HG02798 (cell line): Measurements from ENCODE around the gene CTIF.
A peak's percentile ranks its signal among the peaks of the same experiment; 100 is the strongest.

Source experiments
- ATAC-seq: cut with Tn5 transposase; IDR thresholded peaks from one replicate; pipeline ENCODE4 v1.9.1; 2021; ENCODE audit warnings: mild to moderate bottlenecking; ENCODE audit not compliant: unreplicated experiment, poor library complexity

Gene CTIF

DNA sequence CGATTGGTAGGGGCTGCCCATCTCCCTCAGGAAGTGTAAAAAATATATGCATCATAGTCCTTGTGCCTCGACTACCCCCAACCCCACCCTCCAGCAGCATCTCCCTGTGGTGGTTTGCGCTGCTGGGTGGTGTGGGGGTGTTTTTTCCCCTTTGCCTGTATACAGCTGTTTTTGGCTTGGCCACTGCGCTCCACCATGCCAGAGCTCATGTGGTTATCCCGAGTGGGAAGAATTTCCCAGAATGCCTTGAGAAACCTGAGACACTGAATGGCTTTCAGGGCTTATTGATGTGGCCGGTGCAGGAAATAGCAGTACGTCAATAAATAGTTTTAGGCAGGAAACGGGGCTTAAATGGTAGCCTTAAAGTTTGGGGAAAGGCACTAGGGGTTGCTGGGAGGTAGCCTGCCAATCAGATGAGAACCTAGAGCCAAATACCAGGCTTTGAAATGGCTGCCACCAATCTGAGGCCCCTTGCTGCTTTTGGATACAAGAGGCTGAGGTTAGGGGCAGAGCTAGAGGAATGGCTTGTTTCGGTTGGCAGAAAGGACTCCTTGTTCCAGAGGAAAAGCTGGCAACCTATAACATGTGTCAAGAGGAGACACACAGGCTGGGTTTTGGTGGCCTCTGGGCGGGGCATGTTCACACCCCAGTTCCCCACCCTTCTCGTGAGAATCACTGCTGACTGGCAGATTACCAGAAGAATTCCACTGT lies 267.9 kb downstream of the CTIF start:
- no peak for ATAC-seq

DNA sequence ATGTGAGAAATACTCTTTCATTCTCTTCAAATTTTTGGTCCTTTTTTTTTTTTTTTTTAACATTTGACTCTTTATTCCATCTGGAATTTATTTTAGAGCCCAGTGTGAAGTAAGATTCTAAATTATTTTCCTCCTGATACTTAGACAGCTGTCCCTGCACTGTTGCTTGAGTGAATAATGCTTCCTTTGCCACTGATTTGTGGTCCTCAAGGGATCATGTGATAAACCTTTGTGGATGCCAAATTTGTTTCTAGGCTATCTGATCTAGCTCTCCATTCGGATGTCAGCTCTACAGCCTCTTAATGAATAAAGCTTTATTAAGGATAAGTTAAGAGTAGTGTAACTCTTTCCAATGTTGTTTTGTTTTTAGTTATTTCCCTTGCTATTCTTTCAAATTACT lies 269.6 kb downstream of the CTIF start:
- ATAC-seq = no peak

DNA sequence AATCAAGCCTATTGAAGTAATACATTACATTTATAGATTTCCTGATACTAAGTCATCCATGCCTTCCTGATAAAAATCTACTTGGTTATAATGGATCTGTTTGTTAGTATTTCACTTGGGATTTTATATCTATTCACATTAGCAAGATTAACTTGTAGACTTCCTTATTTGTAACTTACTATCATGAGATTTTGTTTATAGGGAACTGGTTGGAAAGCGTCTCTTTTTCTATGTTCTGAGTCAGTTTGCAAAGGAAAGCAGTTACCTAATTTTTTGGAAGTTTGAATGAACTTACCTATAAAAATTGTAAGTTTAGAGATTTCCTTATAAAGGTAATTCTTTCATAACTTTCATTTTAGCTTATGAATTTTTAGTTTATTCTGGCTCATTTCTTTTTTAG lies 270.5 kb downstream of the CTIF start:
- ATAC-seq = no peak

GRCh38 chr18:48810805-48811204 lies 272.0 kb downstream of the CTIF start:
- no peak for ATAC-seq

DNA sequence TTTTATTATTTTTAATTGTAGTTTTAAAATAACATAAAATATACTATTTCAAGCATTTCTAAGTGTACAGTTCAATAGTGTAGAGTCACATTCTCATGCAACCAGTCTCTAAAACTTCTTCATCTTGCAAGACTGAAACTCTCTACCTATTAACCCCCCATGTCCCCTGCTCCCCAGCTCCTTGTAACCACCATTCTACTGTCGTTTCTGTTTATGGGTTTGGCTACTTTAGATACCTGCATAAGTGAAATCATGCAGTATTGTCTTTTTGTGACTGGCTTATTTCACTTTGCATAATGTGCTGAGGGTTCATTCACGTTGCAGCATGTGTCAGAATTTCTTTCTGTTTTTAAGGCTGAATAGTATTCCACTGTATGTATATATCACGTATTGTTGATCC lies 272.6 kb downstream of the CTIF start:
- ATAC-seq = no peak

DNA sequence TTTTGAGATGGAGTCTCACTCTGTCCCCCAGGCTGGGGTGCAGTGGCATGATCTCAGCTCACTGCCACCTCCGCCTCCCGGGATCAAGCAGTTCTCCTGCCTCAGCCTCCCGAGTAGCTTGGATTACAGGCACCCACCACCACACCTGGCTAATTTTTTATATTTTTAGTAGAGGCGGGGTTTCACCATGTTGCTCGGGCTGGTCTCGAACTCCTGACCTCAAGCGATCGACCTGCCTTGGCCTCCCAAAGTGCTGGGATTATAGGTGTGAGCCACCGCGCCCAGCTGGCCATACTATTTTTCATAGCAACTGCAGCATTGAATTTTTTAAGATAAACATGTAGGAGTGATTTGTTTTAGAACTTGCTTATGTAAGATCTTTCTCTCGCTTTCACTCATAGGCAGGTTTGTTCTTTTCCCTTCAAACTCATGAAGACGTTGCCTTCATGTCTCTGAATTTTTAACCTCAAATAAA lies 273.2 kb downstream of the CTIF start:
- peak; percentile 40 for ATAC-seq

- ATAC-seq = no peak
Measured at GRCh38 chr18:48813321-48813720, 274.5 kb downstream of the CTIF start.

- no peak for ATAC-seq
Measured at GRCh38 chr18:48813833-48814489, 275.1 kb downstream of the CTIF start.

- ATAC-seq = no peak
Measured at GRCh38 chr18:48814490-48815178, 275.8 kb downstream of the CTIF start.

DNA sequence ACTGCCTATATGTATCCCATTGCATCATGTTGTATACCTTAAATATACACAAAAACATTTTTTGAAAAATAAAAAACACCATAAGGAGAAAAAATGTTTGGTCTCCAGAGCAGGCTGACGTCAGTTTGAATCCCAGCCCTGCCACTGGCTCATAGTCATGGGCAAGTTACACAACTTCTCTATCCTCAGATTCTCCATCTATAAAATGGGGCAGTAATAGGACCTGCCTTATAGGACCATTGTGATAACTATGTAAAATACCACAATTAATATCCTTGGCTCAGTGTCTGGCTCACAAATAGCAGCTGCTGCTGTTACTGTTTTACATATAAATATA lies 276.3 kb downstream of the CTIF start:
- ATAC-seq = no peak

DNA sequence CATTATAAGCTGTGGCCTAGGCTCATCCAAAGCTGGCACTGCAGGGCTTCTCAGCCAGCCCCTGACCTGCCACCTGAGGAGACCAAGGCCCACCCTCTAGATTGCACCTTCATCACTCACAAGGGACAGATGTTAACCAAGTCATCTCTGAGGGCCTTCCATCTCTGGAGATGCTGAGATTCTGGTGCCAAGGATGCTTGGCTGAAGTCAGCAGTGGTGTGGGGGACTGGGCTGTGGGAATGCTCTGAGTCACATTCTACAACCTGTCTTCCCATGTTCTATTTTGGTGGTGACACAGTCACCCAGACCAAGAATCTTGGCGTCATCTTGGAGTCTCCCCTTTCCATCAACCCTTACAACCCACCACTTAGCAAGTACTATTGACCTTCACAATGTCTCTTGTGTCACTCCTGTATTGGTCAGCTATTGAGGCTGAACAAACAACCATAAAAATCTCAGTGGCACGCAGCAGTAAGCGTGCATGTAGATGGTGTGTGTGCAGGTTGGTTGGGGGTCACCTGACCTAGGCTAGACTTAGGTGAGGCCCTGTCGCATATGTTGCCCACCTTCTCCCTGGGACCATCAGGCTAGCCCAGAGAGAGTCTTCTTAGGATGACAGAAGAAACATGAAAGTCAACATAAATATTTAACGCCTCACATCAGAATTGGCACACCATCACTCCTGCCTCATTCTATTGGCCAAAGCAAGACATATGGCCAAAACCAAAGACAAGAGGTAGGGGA lies 276.9 kb downstream of the CTIF start:
- no peak for ATAC-seq

- no peak for ATAC-seq
Measured at GRCh38 chr18:48816554-48816953, 277.7 kb downstream of the CTIF start.

GRCh38 chr18:48817021-48817461 lies 278.2 kb downstream of the CTIF start:
- no peak for ATAC-seq

- no peak for ATAC-seq
Measured at GRCh38 chr18:48818329-48819254, 279.8 kb downstream of the CTIF start.

GRCh38 chr18:48819276-48819675 lies 280.4 kb downstream of the CTIF start:
- ATAC-seq = no peak

GRCh38 chr18:48819781-48820482 lies 281.1 kb downstream of the CTIF start:
- no peak for ATAC-seq

- peak; percentile 88 for ATAC-seq
Measured at GRCh38 chr18:48820483-48821250, 281.8 kb downstream of the CTIF start.

- ATAC-seq = peak; percentile 11
Measured at GRCh38 chr18:48821251-48821590, 282.4 kb downstream of the CTIF start.
